K562 (cell line): ENCODE measurements around the gene MLXIPL. TPM values are rescaled to one million over a fixed set of nuclear protein-coding genes. Genes with fewer than 3 reads are reported as not detected.
A peak's percentile ranks its signal among the peaks of the same experiment; 100 is the strongest.

Experiments
- DEAF1 ChIP-seq: fragments of 450-650 bp; formaldehyde crosslinking; IDR thresholded peaks from 2 replicates; pipeline ENCODE4 v1.4.0; 2020; ENCODE audit warnings: mild to moderate bottlenecking, moderate library complexity
- GTF2E2 ChIP-seq: fragments of 200-800 bp; sonication (Bioruptor generic); IDR thresholded peaks from 2 replicates; pipeline ENCODE4 v1.6.1; 2016; ENCODE audit warnings: missing genetic modification characterization, missing compliant biosample characterization
- HEY1 ChIP-seq: fragments of 250-450 bp; sonication (Bioruptor Pico); IDR thresholded peaks from 2 replicates; pipeline ENCODE4 v1.5.0; 2020; ENCODE audit warnings: mild to moderate bottlenecking, moderate library complexity, borderline replicate concordance
- KLF13 ChIP-seq: fragments of 450-650 bp; IDR thresholded peaks from 2 replicates; pipeline ENCODE4 v1.6.1; 2016; ENCODE audit warnings: missing genetic modification characterization, low read depth, mild to moderate bottlenecking, missing compliant biosample characterization, moderate library complexity, borderline replicate concordance
- MTA2 ChIP-seq: fragments of 450-650 bp; IDR thresholded peaks from 2 replicates; pipeline ENCODE4 v1.6.1; 2016; ENCODE audit warnings: low read depth
- NFIX ChIP-seq: fragments of 250-450 bp; sonication (Bioruptor Pico); IDR thresholded peaks from 2 replicates; pipeline ENCODE4 v1.4.0; 2020; ENCODE audit warnings: low read depth, mild to moderate bottlenecking, moderate library complexity
- RB1 ChIP-seq: fragments of 450-650 bp; IDR thresholded peaks from 2 replicates; pipeline ENCODE4 v1.6.1; 2017; ENCODE audit warnings: low read depth, mild to moderate bottlenecking
- RBBP5 ChIP-seq: fragments of 200-600 bp; sonication (generic); IDR thresholded peaks from 2 replicates; pipeline ENCODE4 v1.6.1; 2012; ENCODE audit warnings: borderline replicate concordance, mild to moderate bottlenecking, low read length, control low read depth, inconsistent platforms; ENCODE audit not compliant: insufficient read depth, poor library complexity, severe bottlenecking
- RFX5 ChIP-seq: IDR thresholded peaks from 2 replicates; pipeline ENCODE4 v1.6.1; 2011; ENCODE audit warnings: low read depth, mild to moderate bottlenecking, improper control_type of control experiment, low read length
- RHOXF2B ChIP-seq: fragments of 250-450 bp; sonication (Bioruptor Pico); conservative IDR thresholded peaks from 2 replicates; pipeline ENCODE4 v1.5.1; 2021
- SOX6 ChIP-seq: fragments of 450-650 bp; IDR thresholded peaks from 2 replicates; pipeline ENCODE4 v1.6.1; 2014; ENCODE audit warnings: mild to moderate bottlenecking
- SUPT5H ChIP-seq: fragments of 450-650 bp; IDR thresholded peaks from 2 replicates; pipeline ENCODE4 v1.6.1; 2016
- TARDBP ChIP-seq: fragments of 450-650 bp; IDR thresholded peaks from 2 replicates; pipeline ENCODE4 v1.6.1; 2016
- THAP12 ChIP-seq: fragments of 250-450 bp; sonication (Bioruptor Pico); IDR thresholded peaks from 2 replicates; pipeline ENCODE4 v1.9.0; 2021; ENCODE audit warnings: mild to moderate bottlenecking, inconsistent platforms
- THAP7 ChIP-seq: fragments of 250-450 bp; sonication (Bioruptor Pico); IDR thresholded peaks from 2 replicates; pipeline ENCODE4 v1.5.0; 2021
- ZBTB2 ChIP-seq: fragments of 450-650 bp; IDR thresholded peaks from 2 replicates; pipeline ENCODE4 v1.6.1; 2016; ENCODE audit warnings: antibody characterized with exemption
- ZBTB9 ChIP-seq: fragments of 450-650 bp; formaldehyde crosslinking; IDR thresholded peaks from 2 replicates; pipeline ENCODE4 v1.4.0; 2020; ENCODE audit warnings: mild to moderate bottlenecking, moderate library complexity
- ZKSCAN1 ChIP-seq: fragments of 150-350 bp; IDR thresholded peaks from 2 replicates; pipeline ENCODE4 v1.6.1; 2016; ENCODE audit warnings: low read depth, low read length
- ZNF121 ChIP-seq: sonication (generic); formaldehyde crosslinking; conservative IDR thresholded peaks from 2 replicates; pipeline ENCODE4 v1.8.0; 2022; ENCODE audit warnings: missing genetic modification reagents
- ZNF24 ChIP-seq: fragments of 450-650 bp; IDR thresholded peaks from 2 replicates; pipeline ENCODE4 v1.6.1; 2016
- ZNF253 ChIP-seq: fragments of 250-450 bp; sonication (Bioruptor Pico); conservative IDR thresholded peaks from 2 replicates; pipeline ENCODE4 v1.6.1; 2021; ENCODE audit warnings: mild to moderate bottlenecking
- polyA plus RNA-seq, 8 experiments: library from polyadenylated mRNA; depleted of rRNA in 4 of 8; stranded (reverse) in 5 of 8; unstranded in 3 of 8; fragments of >200 nt; fragmentation: Nextera tagmentation in 2 of 8; fragmentation: Illumina TruSeq in 1 of 8; extraction: Ambion mirVana in 2 of 8; extraction: Trizol in 1 of 8; gene quantifications; 2 replicates each; pipeline versions ENCODE4 v1.2.1 to v1.2.3, GENCODE V29; 2011 to 2014; ENCODE audit warnings: inconsistent platforms in 1 of 8, missing spikeins in 1 of 8
- total RNA-seq, 7 experiments: library from RNA; depleted of rRNA in 6 of 7; stranded (reverse); fragments of >200 nt in 6 of 7; fragmentation: Illumina TruSeq in 2 of 7; extraction: Trizol in 2 of 7; gene quantifications; 2 replicates each; pipeline versions ENCODE4 v1.2.1 to v1.2.3, GENCODE V29; 2011 to 2021; ENCODE audit warnings: low replicate concordance in 1 of 7

MLXIPL gene
- total and polyA plus RNA-seq, 9 of the 15 experiments (the other 6 are each of a cell fraction or from before 2014, with no cell fraction given), result 0.11 to 18.4 (median 1.4) TPM

- no peak for TF ChIP-seq THAP7
- no peak for TF ChIP-seq NFIX
- no peak for TF ChIP-seq ZNF24
- no peak for TF ChIP-seq KLF13 (tag)
- TF ChIP-seq SOX6, result peak; percentile 67; the same call in 1 of the 2 replicates
- TF ChIP-seq RB1, result 0 out of 2 replicates have a peak, but pooled peaks have one; percentile 4
- no peak for TF ChIP-seq TARDBP
- TF ChIP-seq ZNF253 (CRISPR knock-in tag), result no peak
- TF ChIP-seq RHOXF2B (CRISPR knock-in tag), result 0 out of 2 replicates have a peak, but pooled peaks have one; percentile 2
- TF ChIP-seq SUPT5H, result peak; percentile 31; the same call in 1 of the 2 replicates
- no peak for TF ChIP-seq GTF2E2 (tag)
- no peak for TF ChIP-seq ZBTB2
- peak; percentile 67; the same call in 1 of the 2 replicates for TF ChIP-seq ZKSCAN1
- TF ChIP-seq THAP12 (CRISPR knock-in tag), result no peak
- TF ChIP-seq DEAF1, result no peak
- TF ChIP-seq RBBP5, result no peak
- TF ChIP-seq HEY1, result peak; percentile 35; the same call in 1 of the 2 replicates
- no peak for TF ChIP-seq RFX5
- TF ChIP-seq ZNF121, result no peak
- no peak for TF ChIP-seq MTA2
- no peak for TF ChIP-seq ZBTB9
Observed at GRCh38 chr7:73567846-73568685, 56.3 kb downstream of the MLXIPL start (continued).
